K562 (cell line): ENCODE results near the gene TRDMT1. TPM values are rescaled to one million over a fixed set of nuclear protein-coding genes. Genes with fewer than 3 reads are reported as not detected.

Experiments used
- ATAC-seq: fragments of 200-7000 bp; cut with Tn5 transposase; 3 replicates; pipeline ENCODE4 v1.9.1; 2020; ENCODE audit warnings: moderate library complexity
- BruUV-seq: library from RNA; stranded (reverse); fragments of 400-500 nt; replicated peaks from 2 replicates; lab custom pipeline; 2021; lab: Mats Ljungman, UMichigan
- CTCF ChIA-PET: fragments of 300-600 bp; formaldehyde crosslinking; extraction: SDS; loops from one replicate; lab custom pipeline; 2021; ENCODE audit warnings: low intra/inter-chr PET ratio; lab: Yijun Ruan, JAX
- POLR2A ChIA-PET: fragments of 300-600, 350-650 bp; sonication (Branson Sonifier 250); formaldehyde crosslinking; extraction: SDS; loops from one replicate; lab custom pipeline; 2021; ENCODE audit warnings: antibody characterized with exemption, inconsistent platforms; lab: Yijun Ruan, JAX
- DNase-seq, 4 experiments: peaks; one replicate each; pipeline versions ENCODE4 v3.0.0 to v3.0.0-alpha.2; 2011 to 2018; ENCODE audit warnings: low spot score in 3 of 4, mixed read lengths in 3 of 4; ENCODE audit errors: extremely low read depth in 1 of 4
- FAIRE-seq: peaks from 2 replicates; lab custom pipeline; 2011; peaks lifted over from hg19 to GRCh38; lab: Jason Lieb, UNC
- H2AFZ ChIP-seq: 2 replicates; pipeline ENCODE4 v1.6.0; 2011; ENCODE audit warnings: low read depth, low read length, control low read depth, inconsistent platforms
- H3K27ac ChIP-seq: fragments of 200-600 bp; 3 replicates; pipeline ENCODE4 v1.8.0; 2011; ENCODE audit warnings: low read depth, mild to moderate bottlenecking, control low read depth, inconsistent platforms, low read length, moderate library complexity, mixed read lengths; ENCODE audit errors: extremely low read depth
- H3K27me3 ChIP-seq, 2 experiments: fragments of 300-600 bp in 1 of 2; 2 replicates in 1 of 2; 3 replicates in 1 of 2; pipeline versions ENCODE4 v1.6.0 to v1.8.0; 2011; ENCODE audit warnings: inconsistent platforms in 2 of 2, low read length in 2 of 2, mild to moderate bottlenecking in 1 of 2, mixed read lengths in 1 of 2, moderate library complexity in 1 of 2; ENCODE audit not compliant: control insufficient read depth in 2 of 2, insufficient read depth in 2 of 2
- H3K36me3 ChIP-seq: fragments of 300-600 bp; 3 replicates; pipeline ENCODE4 v1.8.0; 2011; ENCODE audit warnings: mild to moderate bottlenecking, low read length, inconsistent platforms; ENCODE audit not compliant: control insufficient read depth, insufficient read depth
- H3K4me1 ChIP-seq, 2 experiments: fragments of 200-600 bp in 1 of 2; replicated peaks in 1 of 2; 2 replicates in 1 of 2; 3 replicates in 1 of 2; pipeline versions ENCODE4 v1.5.1 to v1.8.0; 2011; ENCODE audit warnings: inconsistent platforms in 2 of 2, low read length in 2 of 2, mild to moderate bottlenecking in 1 of 2, mixed read lengths in 1 of 2, moderate library complexity in 1 of 2; ENCODE audit not compliant: control insufficient read depth in 2 of 2, insufficient read depth in 2 of 2
- H3K4me2 ChIP-seq: 2 replicates; pipeline ENCODE4 v1.6.1; 2011; ENCODE audit warnings: low read length, control low read depth, inconsistent platforms, mixed read lengths; ENCODE audit not compliant: insufficient read depth
- H3K4me3 ChIP-seq: fragments of 200-600 bp; sonication (generic), shearing (Covaris generic); 2 replicates; pipeline ENCODE4 v1.5.1; 2016; ENCODE audit warnings: control low read depth, inconsistent platforms
- H3K79me2 ChIP-seq: fragments of 200-600 bp; 3 replicates; pipeline ENCODE4 v1.8.0; 2011; ENCODE audit warnings: low read length, inconsistent platforms; ENCODE audit not compliant: control insufficient read depth, insufficient read depth
- H3K9ac ChIP-seq, 2 experiments: 2 replicates each; pipeline versions ENCODE4 v1.6.0 to v1.6.1; 2011; ENCODE audit warnings: low read depth in 2 of 2, low read length in 2 of 2, control low read depth in 1 of 2, inconsistent platforms in 1 of 2, mild to moderate bottlenecking in 1 of 2, mixed read lengths in 1 of 2; ENCODE audit not compliant: insufficient read depth in 1 of 2
- H3K9me1 ChIP-seq: one replicate; pipeline ENCODE4 v1.6.0; 2011; ENCODE audit warnings: inconsistent platforms, mild to moderate bottlenecking, low read length, moderate library complexity; ENCODE audit not compliant: control insufficient read depth, insufficient read depth
- H3K9me3 ChIP-seq: replicated peaks from 2 replicates; pipeline ENCODE4 v1.5.1; 2011; ENCODE audit warnings: low read depth, low read length, inconsistent platforms; ENCODE audit not compliant: control insufficient read depth, insufficient read depth
- H4K20me1 ChIP-seq: replicated peaks from 2 replicates; pipeline ENCODE4 v1.6.1; 2011; ENCODE audit warnings: low read length, inconsistent platforms, mixed read lengths; ENCODE audit not compliant: control insufficient read depth, insufficient read depth
- BRF1 ChIP-seq: IDR thresholded peaks from 3 replicates; pipeline ENCODE4 v1.6.1; 2011; ENCODE audit warnings: borderline replicate concordance, mild to moderate bottlenecking; ENCODE audit not compliant: insufficient read length; ENCODE audit errors: extremely low read depth
- FOSL1 ChIP-seq: fragments of 200-800 bp; sonication (Bioruptor generic); conservative IDR thresholded peaks from 2 replicates; pipeline ENCODE4 v1.6.1; 2016; ENCODE audit warnings: missing genetic modification characterization, missing compliant biosample characterization
- GTF2E2 ChIP-seq: fragments of 200-800 bp; sonication (Bioruptor generic); IDR thresholded peaks from 2 replicates; pipeline ENCODE4 v1.6.1; 2016; ENCODE audit warnings: missing genetic modification characterization, missing compliant biosample characterization
- KAT7 ChIP-seq: sonication (generic); formaldehyde crosslinking; IDR thresholded peaks from 2 replicates; pipeline ENCODE4 v1.8.0; 2022; ENCODE audit warnings: missing genetic modification reagents, mild to moderate bottlenecking, borderline replicate concordance
- NELFE ChIP-seq: IDR thresholded peaks from 2 replicates; pipeline ENCODE4 v1.6.1; 2011; ENCODE audit warnings: mild to moderate bottlenecking; ENCODE audit not compliant: insufficient read depth, insufficient read length
- NKRF ChIP-seq: fragments of 450-650 bp; IDR thresholded peaks from 2 replicates; pipeline ENCODE4 v1.6.1; 2016; ENCODE audit warnings: borderline replicate concordance
- OTX1 ChIP-seq: fragments of 450-650 bp; formaldehyde crosslinking; IDR thresholded peaks from 2 replicates; pipeline ENCODE4 v1.4.0; 2022; ENCODE audit warnings: mild to moderate bottlenecking
- POLR2AphosphoS5 ChIP-seq: IDR thresholded peaks from 2 replicates; pipeline ENCODE4 v1.6.1; 2011; ENCODE audit warnings: mild to moderate bottlenecking, low read depth, low read length, moderate library complexity; ENCODE audit not compliant: control insufficient read depth, insufficient read depth
- REST ChIP-seq, 2 experiments: fragments of 450-650 bp; formaldehyde crosslinking in 1 of 2; IDR thresholded peaks; 2 replicates each; pipeline versions ENCODE4 v1.4.0 to v1.6.1; 2014 to 2020; ENCODE audit warnings: mild to moderate bottlenecking in 2 of 2, borderline replicate concordance in 1 of 2, low read depth in 1 of 2
- RFX1 ChIP-seq: fragments of 450-650 bp; IDR thresholded peaks from 2 replicates; pipeline ENCODE4 v1.6.1; 2016; ENCODE audit warnings: mild to moderate bottlenecking, moderate library complexity
- SRSF9 ChIP-seq: fragments of 200-400 bp; formaldehyde crosslinking; IDR thresholded peaks from 2 replicates; pipeline ENCODE4 v1.6.1; 2017; ENCODE audit warnings: low read depth, low read length, borderline replicate concordance
- TAL1 ChIP-seq: fragments of 450-650 bp; IDR thresholded peaks from 2 replicates; pipeline ENCODE4 v1.6.1; 2016; ENCODE audit warnings: mild to moderate bottlenecking
- ZKSCAN1 ChIP-seq: fragments of 150-350 bp; IDR thresholded peaks from 2 replicates; pipeline ENCODE4 v1.6.1; 2016; ENCODE audit warnings: low read depth, low read length
- ZNF224 ChIP-seq: sonication (generic); formaldehyde crosslinking; IDR thresholded peaks from 2 replicates; pipeline ENCODE4 v1.8.0; 2022; ENCODE audit warnings: mild to moderate bottlenecking, missing genetic modification reagents
- ZNF263 ChIP-seq: sonication (generic); formaldehyde crosslinking; IDR thresholded peaks from 2 replicates; pipeline ENCODE4 v1.8.0; 2022; ENCODE audit warnings: mild to moderate bottlenecking, missing genetic modification reagents, borderline replicate concordance
- in situ Hi-C: fragments of 300-500 bp; cut with MboI; formaldehyde crosslinking; loops from 4 replicates; pipeline ENCODE4 v1.15.0; 2018; ENCODE audit warnings: inconsistent platforms, mixed read lengths
- intact Hi-C: fragments of 100-400 bp; cut with micrococcal nuclease; formaldehyde crosslinking; loops from 2 replicates; pipeline ENCODE4 v1.14.2; 2022
- polyA plus RNA-seq, 8 experiments: library from polyadenylated mRNA; depleted of rRNA in 4 of 8; stranded (reverse) in 5 of 8; unstranded in 3 of 8; fragments of >200 nt; fragmentation: Nextera tagmentation in 2 of 8; fragmentation: Illumina TruSeq in 1 of 8; extraction: Ambion mirVana in 2 of 8; extraction: Trizol in 1 of 8; gene quantifications; 2 replicates each; pipeline versions ENCODE4 v1.2.1 to v1.2.3, GENCODE V29; 2011 to 2014; ENCODE audit warnings: inconsistent platforms in 1 of 8, missing spikeins in 1 of 8
- total RNA-seq, 7 experiments: library from RNA; depleted of rRNA in 6 of 7; stranded (reverse); fragments of >200 nt in 6 of 7; fragmentation: Illumina TruSeq in 2 of 7; extraction: Trizol in 2 of 7; gene quantifications; 2 replicates each; pipeline versions ENCODE4 v1.2.1 to v1.2.3, GENCODE V29; 2011 to 2021; ENCODE audit warnings: low replicate concordance in 1 of 7

The TRDMT1 gene
- total and polyA plus RNA-seq, 9 of the 15 experiments (the other 6 are each of a cell fraction or from before 2014, with no cell fraction given): 5.4 to 12.6 (median 9.3) TPM

GRCh38 chr10:17154116-17154515 lies 47.4 kb downstream of the TRDMT1 start:
- H3K4me3 ChIP-seq: no peak overlapping the region
- H3K9me1 ChIP-seq: no peaks in the 10 kb centered on the region
- DNase-seq (no peak), ATAC-seq (no peak), FAIRE-seq (no peak)
- in situ Hi-C loops: no loop called here
- no peaks in the 10 kb centered on the region for H3K36me3 ChIP-seq
- CTCF ChIA-PET: no interaction called here
- H3K79me2 ChIP-seq: no peaks in the 10 kb centered on the region
- no peaks in the 10 kb centered on the region for H4K20me1 ChIP-seq
- H3K27ac ChIP-seq: no peak overlapping the region
- no peak overlapping the region for H3K9ac ChIP-seq
- intact Hi-C loops: no loop called here
- no peaks in the 10 kb centered on the region for H3K4me1 ChIP-seq
- BruUV-seq: no TSS peak
- H3K27me3 ChIP-seq: no peaks in the 10 kb centered on the region
- POLR2A ChIA-PET: no interaction called here
- no peak overlapping the region for H3K4me2 ChIP-seq
- H2AFZ ChIP-seq: no peak overlapping the region
- no peaks in the 10 kb centered on the region for H3K9me3 ChIP-seq
- TF ChIP-seq SRSF9 (no peak), BRF1 (no peak), KAT7 (CRISPR knock-in tag) (no peak), ZNF224 (CRISPR knock-in tag) (no peak), NELFE (no peak), ZKSCAN1 (no peak), GTF2E2 (tag) (no peak), POLR2AphosphoS5 (no peak), OTX1 (CRISPR knock-in tag) (no peak), FOSL1 (tag) (no peak), REST (IDR thresholded peaks at IDR 0.05; ENCODE audit: borderline replicate concordance) (no peak), REST (CRISPR knock-in tag; IDR thresholded peaks at IDR 0.05; ENCODE audit: low read depth) (no peak), ZNF263 (CRISPR knock-in tag) (no peak), RFX1 (no peak), NKRF (no peak), TAL1 (no peak)
